Calu3 (cell line): ENCODE measurements around the gene ATP2C1. TPM values are rescaled to one million over a fixed set of nuclear protein-coding genes. Genes with fewer than 3 reads are reported as not detected.

Source experiments
- BruUV-seq: library from RNA; stranded (reverse); fragments of 400-500 nt; replicated peaks from 2 replicates; lab custom pipeline; 2021; lab: Mats Ljungman, UMichigan
- CTCF ChIA-PET: fragments of 300-600 bp; sonication (Branson Sonifier 250); formaldehyde crosslinking; loops from one replicate; lab custom pipeline; 2022; ENCODE audit warnings: antibody characterized with exemption; lab: Charles Lee
- DNase-seq: peaks from one replicate; pipeline ENCODE4 v3.0.0; 2022
- H3K27ac Mint-ChIP-seq: one replicate; pipeline ENCODE4 v1.8.0; 2022; ENCODE audit warnings: mixed read lengths; ENCODE audit not compliant: unreplicated experiment
- H3K27me3 Mint-ChIP-seq: one replicate; pipeline ENCODE4 v1.8.0; 2022; ENCODE audit warnings: mixed read lengths; ENCODE audit not compliant: unreplicated experiment
- H3K36me3 Mint-ChIP-seq: one replicate; pipeline ENCODE4 v1.8.0; 2022; ENCODE audit warnings: mild to moderate bottlenecking, moderate library complexity, mixed read lengths; ENCODE audit not compliant: insufficient read depth, unreplicated experiment
- H3K4me1 Mint-ChIP-seq: one replicate; pipeline ENCODE4 v1.8.0; 2022; ENCODE audit warnings: mild to moderate bottlenecking, low read depth, mixed read lengths; ENCODE audit not compliant: unreplicated experiment
- H3K4me3 Mint-ChIP-seq: one replicate; pipeline ENCODE4 v1.8.0; 2022; ENCODE audit warnings: mild to moderate bottlenecking, low read depth, moderate library complexity, mixed read lengths; ENCODE audit not compliant: unreplicated experiment
- H3K9me3 Mint-ChIP-seq: one replicate; pipeline ENCODE4 v1.8.0; 2022; ENCODE audit warnings: low read depth, mixed read lengths; ENCODE audit not compliant: unreplicated experiment
- CTCF ChIP-seq: fragments of 200-600 bp; IDR thresholded peaks from one replicate; pipeline ENCODE4 v1.8.0; 2022; ENCODE audit warnings: antibody characterized with exemption; ENCODE audit not compliant: unreplicated experiment
- intact Hi-C: fragments of 100-400 bp; cut with micrococcal nuclease; formaldehyde crosslinking; loops from one replicate; pipeline ENCODE4 v1.10.0; 2022; ENCODE audit not compliant: unreplicated experiment
- total RNA-seq: library from RNA; stranded (reverse); gene quantifications from 2 replicates; pipeline ENCODE4 v1.2.3, GENCODE V29; 2022

The ATP2C1 gene
- total RNA-seq, 1 experiment from 2014 or later = 361 TPM

- intact Hi-C loops = loop anchor here (1.0 to 5.0 kb wide), 3 partner anchors 59 to 266 kb away; no protein-coding TSS in a partner anchor
- BruUV-seq = no TSS peak
- CTCF ChIA-PET = interaction anchor here (0.6 to 0.7 kb wide), 2 partner anchors 27 to 70 kb away, joined by 4 read pairs; partner anchors contain the start of gene ATP2C1
- Mint-ChIP-seq H3K27ac (peak overlapping the region; percentile 94), H3K4me1 (peaks cover 59% of the 10 kb centered on the region), H3K9me3 (no peaks in the 10 kb centered on the region), H3K4me3 (peak overlapping the region; percentile 5), H3K27me3 (no peaks in the 10 kb centered on the region), H3K36me3 (peaks cover 38% of the 10 kb centered on the region)
- no peak for DNase-seq
- TF ChIP-seq CTCF = no peak
These were observed 69.6 kb downstream of the ATP2C1 start for GRCh38 chr3:130963444-130963843.

GRCh38 chr3:130963878-130964277 lies 70.0 kb downstream of the ATP2C1 start:
- CTCF ChIA-PET = interaction anchor here (0.7 kb wide), 1 partner anchor 70 kb away, joined by 4 read pairs; the partner anchor contains the start of gene ATP2C1
- intact Hi-C loops = loop anchor here (1.0 to 5.0 kb wide), 3 partner anchors 60 to 267 kb away; no protein-coding TSS in a partner anchor
- BruUV-seq = no TSS peak
- H3K36me3 Mint-ChIP-seq = peaks cover 40% of the 10 kb centered on the region
- peak overlapping the region; percentile 94 for H3K27ac Mint-ChIP-seq
- peak; percentile 72 for DNase-seq
- H3K9me3 Mint-ChIP-seq = no peaks in the 10 kb centered on the region
- peak overlapping the region; percentile 5 for H3K4me3 Mint-ChIP-seq
- TF ChIP-seq CTCF = no peak
- H3K4me1 Mint-ChIP-seq = peaks cover 62% of the 10 kb centered on the region
- H3K27me3 Mint-ChIP-seq = no peaks in the 10 kb centered on the region

GRCh38 chr3:130967281-130967680 lies 73.4 kb downstream of the ATP2C1 start:
- CTCF ChIA-PET = no interaction called here
- H3K27me3 Mint-ChIP-seq = no peaks in the 10 kb centered on the region
- peaks cover 41% of the 10 kb centered on the region for H3K4me1 Mint-ChIP-seq
- H3K27ac Mint-ChIP-seq = peak overlapping the region; percentile 10
- DNase-seq = no peak
- intact Hi-C loops = no loop called here
- H3K9me3 Mint-ChIP-seq = no peaks in the 10 kb centered on the region
- BruUV-seq = no TSS peak
- peaks cover 30% of the 10 kb centered on the region for H3K36me3 Mint-ChIP-seq
- TF ChIP-seq CTCF = no peak
- no peak overlapping the region for H3K4me3 Mint-ChIP-seq

- no TSS peak for BruUV-seq
- H3K4me1 Mint-ChIP-seq = peaks cover 32% of the 10 kb centered on the region
- no peaks in the 10 kb centered on the region for H3K9me3 Mint-ChIP-seq
- intact Hi-C loops = no loop called here
- CTCF ChIA-PET = interaction anchor here (0.6 kb wide), 1 partner anchor 184 kb away, joined by 3 read pairs; no protein-coding TSS in a partner anchor
- H3K36me3 Mint-ChIP-seq = peaks cover 29% of the 10 kb centered on the region
- no peak for DNase-seq
- peak overlapping the region; percentile 10 for H3K27ac Mint-ChIP-seq
- TF ChIP-seq CTCF = no peak
- H3K27me3 Mint-ChIP-seq = no peaks in the 10 kb centered on the region
- H3K4me3 Mint-ChIP-seq = no peak overlapping the region
These were observed 74.3 kb downstream of the ATP2C1 start for GRCh38 chr3:130968221-130968620.
